ENCODE data around the gene TERF2IP.

TERF2IP gene

DNA sequence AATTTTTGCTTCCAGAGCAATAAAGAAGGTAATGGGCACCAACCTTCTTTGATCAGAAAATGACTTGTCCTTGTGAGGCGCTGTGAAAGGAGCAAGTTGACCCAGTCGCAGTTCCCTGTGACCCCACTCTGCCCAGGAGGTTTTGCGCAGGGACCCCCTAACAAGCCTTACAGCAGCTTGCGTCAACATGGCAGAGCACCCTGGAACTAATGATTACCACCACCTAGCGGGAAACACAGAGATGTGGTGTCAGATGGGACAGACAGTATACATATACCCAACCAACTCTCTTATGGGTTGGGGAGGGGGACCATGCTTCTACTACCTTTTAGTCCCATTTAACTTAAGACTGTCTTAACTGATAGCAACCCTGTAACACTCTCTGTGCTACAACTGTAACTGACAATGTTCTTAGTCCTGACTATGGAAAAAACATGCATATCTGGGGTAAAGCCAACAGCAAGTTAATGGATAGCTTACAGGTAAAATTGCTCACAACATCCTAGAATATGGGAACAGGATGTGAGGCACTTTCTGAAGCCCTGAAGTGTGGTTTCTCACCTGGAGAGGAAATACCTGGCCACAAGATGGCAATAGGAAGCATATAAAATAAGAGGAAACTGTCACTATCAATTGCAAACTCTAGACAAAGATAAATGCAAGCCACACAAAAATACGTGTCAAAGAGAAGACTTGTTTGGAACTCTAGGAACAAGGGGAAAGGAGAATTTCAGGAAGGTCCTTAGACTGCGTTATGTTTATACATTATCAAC lies 3.1 kb upstream of the TERF2IP start:
- no peak for DNase-seq

- no peak for DNase-seq
Observed at GRCh38 chr16:75647112-75647491, 471 bp upstream of the TERF2IP start.

DNA sequence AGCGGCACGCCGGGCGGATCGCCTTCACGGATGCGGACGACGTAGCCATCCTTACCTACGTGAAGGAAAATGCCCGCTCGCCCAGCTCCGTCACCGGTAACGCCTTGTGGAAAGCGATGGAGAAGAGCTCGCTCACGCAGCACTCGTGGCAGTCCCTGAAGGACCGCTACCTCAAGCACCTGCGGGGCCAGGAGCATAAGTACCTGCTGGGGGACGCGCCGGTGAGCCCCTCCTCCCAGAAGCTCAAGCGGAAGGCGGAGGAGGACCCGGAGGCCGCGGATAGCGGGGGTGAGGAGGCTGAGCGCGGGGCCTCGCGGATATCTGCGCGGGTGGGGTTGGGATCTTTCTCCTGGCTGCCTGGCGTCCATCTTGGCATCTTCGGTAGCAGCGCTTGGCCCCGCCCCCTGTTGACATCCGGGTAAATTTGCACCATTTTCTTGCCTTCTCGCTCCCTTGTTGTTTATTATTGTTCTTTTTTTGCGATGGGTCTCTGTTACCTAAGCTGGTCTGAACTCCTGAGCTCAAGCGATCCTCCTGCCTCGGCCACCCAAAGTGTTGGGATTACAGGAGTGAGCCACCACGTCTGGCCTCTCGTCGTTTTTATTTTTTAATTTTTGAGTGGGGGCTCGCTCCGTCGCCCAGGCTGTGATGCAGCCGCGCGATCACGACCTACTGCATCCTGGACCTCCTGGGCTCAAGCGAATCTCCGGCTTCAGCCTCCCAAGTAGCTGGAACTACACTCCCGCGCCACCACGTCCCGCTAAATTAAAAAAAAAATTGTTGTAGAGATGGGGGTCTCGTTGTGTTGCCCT lies 898 bp downstream of the TERF2IP start:
- DNase-seq, result peak; percentile 85

GRCh38 chr16:75653922-75654321 lies 6.3 kb downstream of the TERF2IP start:
- no peak for DNase-seq

GRCh38 chr16:75658175-75658574 lies 10.6 kb downstream of the TERF2IP start:
- no peak for DNase-seq

- no peak for DNase-seq
Observed at GRCh38 chr16:75660321-75660720, 12.7 kb downstream of the TERF2IP start.

- no peak for DNase-seq
Observed at GRCh38 chr16:75660726-75661302, 13.2 kb downstream of the TERF2IP start.

DNA sequence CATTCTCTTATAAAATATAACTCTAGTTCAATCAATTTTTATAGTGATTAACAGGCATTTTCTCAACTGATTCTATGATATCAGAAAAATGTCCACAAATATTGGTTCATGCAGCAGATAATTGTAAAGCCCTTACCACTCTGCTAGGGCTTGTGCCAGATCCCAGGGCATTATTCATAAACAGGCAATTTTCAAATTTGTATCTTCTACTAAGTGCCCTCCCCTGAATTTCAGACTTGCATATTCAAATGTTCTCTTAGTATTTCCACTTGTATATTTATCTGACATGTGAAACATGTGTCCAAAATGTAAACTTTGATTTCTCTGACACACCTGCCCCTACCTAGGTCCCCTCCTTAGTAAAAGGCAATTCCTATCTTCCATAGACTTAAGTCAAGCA lies 19.9 kb downstream of the TERF2IP start:
- DNase-seq, result no peak

- DNase-seq, result no peak
Observed at GRCh38 chr16:75676909-75677308, 29.3 kb downstream of the TERF2IP start, which contains the start of gene CPHXL2. CPHXL2 (minus strand) TSS chr16:75677009; CDS start chr16:75676999, 10 bp downstream.

DNA sequence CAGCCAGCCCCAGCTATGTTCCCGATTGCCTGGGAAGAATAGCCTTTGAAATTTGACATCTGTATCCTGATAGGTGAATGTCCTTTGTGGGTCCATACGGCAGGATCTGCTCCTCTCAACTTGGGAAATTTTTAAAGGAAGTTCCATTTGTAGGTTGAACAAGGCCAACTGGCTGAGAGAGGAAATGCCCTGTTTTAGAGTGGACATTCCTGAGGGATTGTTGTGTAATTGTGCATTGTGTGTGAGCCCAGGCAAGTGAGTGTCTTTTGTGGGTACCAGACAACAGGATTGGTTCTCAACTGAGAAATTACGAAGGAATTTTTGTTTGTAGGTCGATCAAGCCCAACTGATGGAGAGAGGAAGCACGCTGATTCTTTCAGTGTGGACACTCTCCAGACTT lies 31.8 kb downstream of the TERF2IP start:
- DNase-seq, result no peak

DNA sequence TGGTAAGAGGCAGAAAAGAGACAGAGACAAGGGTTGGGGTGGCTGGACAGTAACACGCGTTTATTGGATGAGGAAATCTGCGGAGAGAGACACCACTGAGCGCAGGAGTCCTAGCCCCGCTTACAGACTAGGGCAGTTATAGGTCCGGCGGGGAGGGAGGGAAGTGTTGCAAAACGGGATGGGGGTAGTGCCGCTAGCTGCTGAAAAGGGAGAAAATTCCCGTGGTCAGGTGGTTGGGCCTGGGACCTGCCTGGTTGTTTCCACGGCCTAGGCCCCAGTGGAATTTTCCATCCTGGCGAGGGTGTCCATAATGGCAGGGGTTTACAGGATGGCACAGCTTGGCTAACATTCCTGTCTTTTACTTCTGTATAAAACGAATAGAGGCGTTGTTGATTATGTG lies 34.7 kb downstream of the TERF2IP start:
- DNase-seq, result no peak

- no peak for DNase-seq
Observed at GRCh38 chr16:75687361-75687760, 39.8 kb downstream of the TERF2IP start.

DNA sequence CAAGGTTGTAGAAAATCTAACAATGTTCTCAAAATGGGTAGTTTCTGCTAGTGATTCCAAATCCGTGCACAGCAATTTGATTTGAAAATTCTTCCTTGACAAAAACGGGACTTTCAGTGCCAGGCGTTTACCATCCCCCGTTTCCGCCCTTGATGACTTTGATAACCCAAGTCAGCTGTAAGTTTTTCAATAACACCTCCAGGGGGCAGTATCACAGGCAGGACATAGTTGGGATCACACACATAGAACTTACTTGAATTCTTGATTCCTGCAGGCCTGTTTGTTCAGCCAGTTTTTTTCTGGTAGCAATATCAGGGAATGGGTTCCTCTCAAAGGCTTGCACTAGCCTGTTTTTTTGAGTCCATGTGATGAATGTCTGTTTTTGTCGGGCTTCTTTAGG lies 48.1 kb downstream of the TERF2IP start:
- DNase-seq, result no peak

DNA sequence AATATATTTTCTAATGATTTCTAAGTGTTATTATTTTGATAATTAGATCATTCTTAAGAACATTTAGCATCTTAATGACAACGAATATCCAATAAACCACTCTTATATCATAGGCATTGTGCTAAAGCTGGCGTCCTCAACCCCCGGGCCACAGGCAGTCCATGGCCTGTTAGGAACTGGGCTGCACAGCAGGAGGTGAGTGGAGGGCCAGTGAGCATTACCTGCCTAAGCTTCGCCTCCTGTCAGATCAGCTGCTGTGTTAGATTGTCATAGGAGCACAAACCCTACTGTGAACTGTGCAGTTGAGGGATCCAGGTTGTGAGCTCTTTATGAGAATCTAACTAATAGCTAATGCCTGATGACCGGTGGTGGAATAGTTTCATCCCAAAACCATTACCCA lies 50.0 kb downstream of the TERF2IP start:
- DNase-seq, result no peak

- DNase-seq, result no peak
Observed at GRCh38 chr16:75701361-75701760, 53.8 kb downstream of the TERF2IP start, which contains the start of gene DUXB. DUXB (minus strand) TSS chr16:75701461; CDS start chr16:75701418, 43 bp downstream.

- DNase-seq, result no peak
Observed at GRCh38 chr16:75702242-75702641, 54.7 kb downstream of the TERF2IP start.

- DNase-seq, result no peak
Observed at GRCh38 chr16:75703306-75703705, 55.7 kb downstream of the TERF2IP start.

All from stimulated activated naive CD4-positive, alpha-beta T cell treated with Interleukin-2 at 50 U/mL for 16 hours (primary cell).